Measurements from ENCODE around the gene DOCK8. TPM values are rescaled to one million over a fixed set of nuclear protein-coding genes. Genes with fewer than 3 reads are reported as not detected.

The DOCK8 gene
- total RNA-seq, 1 donor from 2014 or later = 8.9 TPM

- no peak overlapping the region for H3K27ac ChIP-seq
- H3K4me1 ChIP-seq = no peaks in the 10 kb centered on the region
Measured at GRCh38 chr9:250039-250438, 35.4 kb downstream of the DOCK8 start.

GRCh38 chr9:250625-251024 lies 36.0 kb downstream of the DOCK8 start:
- intact Hi-C loops (cut with DNase I) = no loop called here
- no peak overlapping the region for H3K27ac ChIP-seq
- H3K9me3 ChIP-seq = no peaks in the 10 kb centered on the region
- H3K27me3 ChIP-seq = no peaks in the 10 kb centered on the region
- no peaks in the 10 kb centered on the region for H3K36me3 ChIP-seq
- H3K4me3 ChIP-seq = no peak overlapping the region
- no peak for TF ChIP-seq CTCF (IDR thresholded peaks at IDR 0.05)
- H3K4me1 ChIP-seq = no peaks in the 10 kb centered on the region
- DNase-seq (ENCODE audit: low spot score in 2 of 2) = no peak

More at GRCh38 chr9:250039-250438, 35.4 kb downstream of the DOCK8 start:
- TF ChIP-seq CTCF (IDR thresholded peaks at IDR 0.05) = no peak
- intact Hi-C loops (cut with DNase I) = no loop called here
- Histone ChIP-seq H3K4me3 (no peak overlapping the region), H3K27me3 (no peaks in the 10 kb centered on the region), H3K9me3 (no peaks in the 10 kb centered on the region), H3K36me3 (no peaks in the 10 kb centered on the region)
- no peak for DNase-seq (ENCODE audit: low spot score in 2 of 2)

- no peaks in the 10 kb centered on the region for H3K27me3 ChIP-seq
- H3K4me3 ChIP-seq = no peak overlapping the region
- DNase-seq (ENCODE audit: low spot score in 2 of 2) = no peak
- H3K27ac ChIP-seq = no peak overlapping the region
- no peaks in the 10 kb centered on the region for H3K4me1 ChIP-seq
- no peaks in the 10 kb centered on the region for H3K36me3 ChIP-seq
- no peak for TF ChIP-seq CTCF (IDR thresholded peaks at IDR 0.05)
- intact Hi-C loops (cut with DNase I) = no loop called here
- H3K9me3 ChIP-seq = no peaks in the 10 kb centered on the region
Measured at GRCh38 chr9:251398-251797, 36.7 kb downstream of the DOCK8 start.

- no peaks in the 10 kb centered on the region for H3K27me3 ChIP-seq
- H3K9me3 ChIP-seq = no peaks in the 10 kb centered on the region
- no peak for DNase-seq (ENCODE audit: low spot score in 2 of 2)
- H3K27ac ChIP-seq = no peak overlapping the region
- H3K36me3 ChIP-seq = no peaks in the 10 kb centered on the region
- H3K4me1 ChIP-seq = no peaks in the 10 kb centered on the region
- TF ChIP-seq CTCF (IDR thresholded peaks at IDR 0.05) = no peak
- intact Hi-C loops (cut with DNase I) = no loop called here
- no peak overlapping the region for H3K4me3 ChIP-seq
Measured at GRCh38 chr9:253539-253938, 38.9 kb downstream of the DOCK8 start.

GRCh38 chr9:254516-254915 lies 39.9 kb downstream of the DOCK8 start:
- DNase-seq (ENCODE audit: low spot score in 2 of 2) = no peak
- H3K27ac ChIP-seq = no peak overlapping the region
- no peaks in the 10 kb centered on the region for H3K27me3 ChIP-seq
- no peaks in the 10 kb centered on the region for H3K4me1 ChIP-seq
- intact Hi-C loops (cut with DNase I) = no loop called here
- H3K9me3 ChIP-seq = no peaks in the 10 kb centered on the region
- H3K4me3 ChIP-seq = no peak overlapping the region
- H3K36me3 ChIP-seq = no peaks in the 10 kb centered on the region
- no peak for TF ChIP-seq CTCF (IDR thresholded peaks at IDR 0.05)

GRCh38 chr9:257957-258356 lies 43.3 kb downstream of the DOCK8 start:
- no peaks in the 10 kb centered on the region for H3K4me1 ChIP-seq
- DNase-seq (ENCODE audit: low spot score in 2 of 2) = no peak
- intact Hi-C loops (cut with DNase I) = no loop called here
- H3K9me3 ChIP-seq = no peaks in the 10 kb centered on the region
- H3K4me3 ChIP-seq = no peak overlapping the region
- H3K36me3 ChIP-seq = no peaks in the 10 kb centered on the region
- TF ChIP-seq CTCF (IDR thresholded peaks at IDR 0.05) = no peak
- no peak overlapping the region for H3K27ac ChIP-seq
- no peaks in the 10 kb centered on the region for H3K27me3 ChIP-seq

Measured in ascending aorta (tissue), 2 donors.